ENCODE results near the gene S100A3. TPM values are rescaled to one million over a fixed set of nuclear protein-coding genes. Genes with fewer than 3 reads are reported as not detected.

S100A3 gene
- total and polyA plus RNA-seq, 3 donors from 2014 or later: 0.67 TPM; not detected in 2

GRCh38 chr1:153561466-153561985 lies 12.5 kb upstream of the S100A3 start:
- DNase-seq: no peak
- intact Hi-C loops (cut with DNase I; ENCODE audit: low total_unique reads): no loop called here
- H3K27me3 ChIP-seq: no peaks in the 10 kb centered on the region
- 90 to 100% methylated on average over 3 of the region's 3 CpGs for WGBS, 2 donors
- no peak overlapping the region for H3K4me3 ChIP-seq
- H3K4me1 ChIP-seq: peaks cover 14% of the 10 kb centered on the region
- H3K27ac ChIP-seq: no peak overlapping the region
- no peaks in the 10 kb centered on the region for H3K9me3 ChIP-seq
- no peaks in the 10 kb centered on the region for H3K36me3 ChIP-seq (ENCODE audit: low read depth, missing control alignments)
- TF ChIP-seq CTCF (IDR thresholded peaks at IDR 0.05) (no peak), POLR2A (IDR thresholded peaks at IDR 0.05) (no peak)

- Histone ChIP-seq H3K4me3 (no peak overlapping the region), H3K27ac (no peak overlapping the region), H3K36me3 (ENCODE audit: low read depth, missing control alignments) (no peaks in the 10 kb centered on the region), H3K9me3 (no peaks in the 10 kb centered on the region), H3K27me3 (no peaks in the 10 kb centered on the region), H3K4me1 (peaks cover 8% of the 10 kb centered on the region)
- TF ChIP-seq POLR2A (IDR thresholded peaks at IDR 0.05) (no peak), CTCF (IDR thresholded peaks at IDR 0.05) (no peak)
- 73 to 75% methylated on average over 10 of the region's 10 CpGs for WGBS, 2 donors
- intact Hi-C loops (cut with DNase I; ENCODE audit: low total_unique reads): no loop called here
- no peak for DNase-seq
Measured at GRCh38 chr1:153560771-153561465, 11.9 kb upstream of the S100A3 start.

- Histone ChIP-seq H3K36me3 (ENCODE audit: low read depth, missing control alignments) (no peaks in the 10 kb centered on the region), H3K27me3 (no peaks in the 10 kb centered on the region), H3K9me3 (no peaks in the 10 kb centered on the region), H3K4me1 (peaks cover under 1% of the 10 kb centered on the region), H3K4me3 (no peak overlapping the region), H3K27ac (no peak overlapping the region)
- TF ChIP-seq POLR2A (IDR thresholded peaks at IDR 0.05) (no peak), CTCF (IDR thresholded peaks at IDR 0.05) (no peak)
- 87 to 99% methylated on average over 2 of the region's 2 CpGs for WGBS, 2 donors
- intact Hi-C loops (cut with DNase I; ENCODE audit: low total_unique reads): no loop called here
- no peak for DNase-seq
Measured at GRCh38 chr1:153560241-153560640, 11.2 kb upstream of the S100A3 start.

GRCh38 chr1:153557877-153558276 lies 8.8 kb upstream of the S100A3 start:
- Histone ChIP-seq H3K27me3 (no peaks in the 10 kb centered on the region), H3K27ac (no peak overlapping the region), H3K36me3 (ENCODE audit: low read depth, missing control alignments) (no peaks in the 10 kb centered on the region), H3K4me1 (peaks cover 7% of the 10 kb centered on the region), H3K9me3 (no peaks in the 10 kb centered on the region), H3K4me3 (no peak overlapping the region)
- DNase-seq: no peak
- intact Hi-C loops (cut with DNase I; ENCODE audit: low total_unique reads): no loop called here
- 97 to 98% methylated on average over 3 of the region's 3 CpGs for WGBS, 2 donors
- TF ChIP-seq POLR2A (IDR thresholded peaks at IDR 0.05) (no peak), CTCF (IDR thresholded peaks at IDR 0.05) (no peak)

DNA sequence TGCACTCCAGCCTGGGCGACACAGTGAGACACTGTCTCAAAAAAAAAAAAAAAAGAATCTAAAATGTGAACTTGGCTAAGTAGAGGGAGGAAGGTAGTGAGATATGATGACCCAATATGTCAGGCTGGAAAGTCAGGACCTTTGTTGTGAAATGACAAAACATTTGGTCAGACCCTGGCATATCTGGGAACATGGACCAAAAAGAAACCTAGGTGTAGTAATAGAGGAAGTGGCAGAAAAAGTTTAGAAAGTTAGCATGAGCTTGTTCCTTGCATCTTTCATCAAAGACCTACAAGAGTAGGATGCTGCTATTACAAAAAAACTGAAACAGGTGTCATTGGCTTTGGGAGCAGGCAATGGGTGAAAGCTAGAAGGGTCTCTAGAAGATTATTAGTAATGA lies 7.3 kb upstream of the S100A3 start:
- Histone ChIP-seq H3K9me3 (no peaks in the 10 kb centered on the region), H3K4me1 (peaks cover 7% of the 10 kb centered on the region), H3K4me3 (no peak overlapping the region), H3K27ac (no peak overlapping the region), H3K27me3 (no peaks in the 10 kb centered on the region), H3K36me3 (ENCODE audit: low read depth, missing control alignments) (no peaks in the 10 kb centered on the region)
- 82 to 92% methylated on average over 1 of the region's 1 CpG for WGBS, 2 donors
- no peak for TF ChIP-seq CTCF (IDR thresholded peaks at IDR 0.05)
- no peak for TF ChIP-seq POLR2A (IDR thresholded peaks at IDR 0.05)
- DNase-seq: no peak
- intact Hi-C loops (cut with DNase I; ENCODE audit: low total_unique reads): no loop called here
